ENCODE results near the gene CHPF2. TPM values are rescaled to one million over a fixed set of nuclear protein-coding genes. Genes with fewer than 3 reads are reported as not detected.

Gene CHPF2
- total RNA-seq, 6 experiments from 2014 or later: 125 to 171 (median 138) TPM

DNA sequence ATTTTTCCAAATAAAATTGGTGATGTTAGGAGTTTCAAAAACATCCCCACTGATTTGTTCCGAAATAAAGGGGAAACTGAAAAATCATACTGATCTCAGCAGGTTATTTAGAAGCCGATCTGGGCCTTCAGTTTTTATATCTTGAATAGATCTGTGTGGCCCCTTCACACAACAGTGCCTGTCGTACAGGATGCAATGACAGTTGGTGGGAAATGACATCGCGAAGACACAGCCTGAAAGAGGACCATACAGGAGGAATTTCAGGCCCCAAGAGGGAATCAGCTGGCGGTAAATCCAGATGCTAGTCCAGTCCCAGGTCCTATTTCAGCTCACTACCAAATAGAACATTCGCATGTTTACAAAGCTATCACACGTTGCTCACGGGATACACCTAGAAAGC, 25.0 kb upstream of the CHPF2 start:
- no peaks in the 10 kb centered on the region for H3K9me3 Mint-ChIP-seq
- no peak overlapping the region for H3K4me3 Mint-ChIP-seq
- no peaks in the 10 kb centered on the region for H3K36me3 Mint-ChIP-seq (ENCODE audit: low read depth)
- no peak for DNase-seq
- H3K27ac Mint-ChIP-seq: no peak overlapping the region
- H3K4me1 Mint-ChIP-seq (ENCODE audit: low read depth): no peaks in the 10 kb centered on the region
- peaks cover 37% of the 10 kb centered on the region for H3K27me3 Mint-ChIP-seq (ENCODE audit: insufficient read depth)
- TF ChIP-seq, protein P1, sequence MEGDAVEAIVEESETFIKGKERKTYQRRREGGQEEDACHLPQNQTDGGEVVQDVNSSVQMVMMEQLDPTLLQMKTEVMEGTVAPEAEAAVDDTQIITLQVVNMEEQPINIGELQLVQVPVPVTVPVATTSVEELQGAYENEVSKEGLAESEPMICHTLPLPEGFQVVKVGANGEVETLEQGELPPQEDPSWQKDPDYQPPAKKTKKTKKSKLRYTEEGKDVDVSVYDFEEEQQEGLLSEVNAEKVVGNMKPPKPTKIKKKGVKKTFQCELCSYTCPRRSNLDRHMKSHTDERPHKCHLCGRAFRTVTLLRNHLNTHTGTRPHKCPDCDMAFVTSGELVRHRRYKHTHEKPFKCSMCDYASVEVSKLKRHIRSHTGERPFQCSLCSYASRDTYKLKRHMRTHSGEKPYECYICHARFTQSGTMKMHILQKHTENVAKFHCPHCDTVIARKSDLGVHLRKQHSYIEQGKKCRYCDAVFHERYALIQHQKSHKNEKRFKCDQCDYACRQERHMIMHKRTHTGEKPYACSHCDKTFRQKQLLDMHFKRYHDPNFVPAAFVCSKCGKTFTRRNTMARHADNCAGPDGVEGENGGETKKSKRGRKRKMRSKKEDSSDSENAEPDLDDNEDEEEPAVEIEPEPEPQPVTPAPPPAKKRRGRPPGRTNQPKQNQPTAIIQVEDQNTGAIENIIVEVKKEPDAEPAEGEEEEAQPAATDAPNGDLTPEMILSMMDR (IDR thresholded peaks at IDR 0.05): no peak

DNA sequence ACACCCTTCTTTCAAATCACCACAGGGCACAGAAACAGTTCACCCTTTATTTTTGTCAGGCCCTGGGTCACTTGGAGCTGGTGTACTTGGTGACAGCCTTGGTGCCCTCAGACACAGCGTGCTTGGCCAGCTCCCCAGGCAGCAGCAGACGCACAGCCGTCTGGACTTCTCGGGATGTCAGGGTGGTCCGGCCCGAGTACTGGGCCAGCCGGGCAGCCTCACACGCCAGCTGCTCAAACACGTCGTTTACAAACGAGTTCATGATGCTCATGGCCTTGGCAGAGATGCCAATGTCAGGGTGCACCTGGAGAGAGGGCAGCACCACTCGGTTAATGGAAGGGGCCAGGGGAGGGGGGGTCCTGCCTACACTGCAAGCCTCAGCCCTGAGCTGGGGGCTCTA, 24.5 kb upstream of the CHPF2 start:
- H3K27me3 Mint-ChIP-seq (ENCODE audit: insufficient read depth): peaks cover 32% of the 10 kb centered on the region
- H3K36me3 Mint-ChIP-seq (ENCODE audit: low read depth): no peaks in the 10 kb centered on the region
- TF ChIP-seq, protein P1 (IDR thresholded peaks at IDR 0.05): no peak
- no peaks in the 10 kb centered on the region for H3K4me1 Mint-ChIP-seq (ENCODE audit: low read depth)
- H3K4me3 Mint-ChIP-seq: no peak overlapping the region
- no peak for DNase-seq
- no peaks in the 10 kb centered on the region for H3K9me3 Mint-ChIP-seq
- no peak overlapping the region for H3K27ac Mint-ChIP-seq

DNA sequence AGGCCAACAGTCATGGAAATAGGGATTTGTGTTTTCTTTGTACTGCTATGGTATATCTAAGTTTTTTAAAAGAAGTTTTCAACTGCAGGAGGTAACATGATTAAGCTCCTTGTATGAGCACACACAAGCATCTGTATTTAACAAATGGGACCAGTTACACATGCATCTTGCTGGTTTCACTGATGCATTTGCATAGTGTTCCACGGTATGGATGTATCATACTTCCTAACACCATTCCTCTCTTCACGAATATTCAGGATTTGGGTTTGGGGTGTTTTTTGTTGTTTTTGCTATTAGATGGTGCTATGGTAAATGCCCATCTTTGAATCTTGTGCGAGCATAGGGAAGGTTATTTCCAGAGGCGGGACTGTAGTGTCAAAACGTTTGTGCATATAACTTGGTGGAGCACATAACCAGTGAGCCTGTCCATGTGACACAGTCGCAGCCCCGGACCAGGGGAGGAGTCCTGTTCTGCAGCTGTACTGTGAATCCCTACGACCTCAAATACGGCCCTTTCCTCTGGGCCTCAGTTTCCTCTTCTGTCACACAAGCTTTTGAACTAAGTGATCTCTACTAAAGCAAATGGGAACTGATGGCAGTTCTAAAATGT, 23.9 kb upstream of the CHPF2 start:
- Mint-ChIP-seq H3K36me3 (ENCODE audit: low read depth) (peaks cover 5% of the 10 kb centered on the region; the same call in 1 of the 2 replicates), H3K4me3 (no peak overlapping the region), H3K27ac (no peak overlapping the region), H3K9me3 (no peaks in the 10 kb centered on the region), H3K4me1 (ENCODE audit: low read depth) (no peaks in the 10 kb centered on the region), H3K27me3 (ENCODE audit: insufficient read depth) (peaks cover 27% of the 10 kb centered on the region)
- TF ChIP-seq, protein P1 (IDR thresholded peaks at IDR 0.05): no peak
- no peak for DNase-seq

DNA sequence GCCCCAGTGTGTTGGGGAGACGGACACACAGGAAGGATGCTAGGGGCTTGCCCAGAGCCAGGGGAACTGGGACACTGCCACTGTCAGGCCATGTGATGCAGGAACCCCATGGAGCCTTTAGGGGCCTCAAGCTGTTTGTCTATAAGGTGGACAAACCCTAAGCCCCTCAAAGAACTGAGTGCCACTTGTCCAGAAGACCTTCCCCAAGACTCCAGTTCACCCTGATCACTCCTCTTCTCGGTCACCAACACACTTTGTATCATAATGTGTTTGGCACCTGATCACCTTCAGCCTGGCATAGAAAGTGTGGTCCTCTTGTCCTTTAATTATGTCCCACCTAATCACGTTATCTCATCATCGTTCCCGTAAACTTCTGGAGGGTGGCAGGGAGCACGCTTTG, 22.7 kb upstream of the CHPF2 start:
- DNase-seq: no peak
- Mint-ChIP-seq H3K9me3 (no peaks in the 10 kb centered on the region), H3K36me3 (ENCODE audit: low read depth) (peaks cover 6% of the 10 kb centered on the region; the same call in 1 of the 2 replicates), H3K27ac (no peak overlapping the region), H3K4me1 (ENCODE audit: low read depth) (no peaks in the 10 kb centered on the region), H3K4me3 (no peak overlapping the region), H3K27me3 (ENCODE audit: insufficient read depth) (peaks cover 21% of the 10 kb centered on the region)
- TF ChIP-seq, protein P1 (IDR thresholded peaks at IDR 0.05): no peak

DNA sequence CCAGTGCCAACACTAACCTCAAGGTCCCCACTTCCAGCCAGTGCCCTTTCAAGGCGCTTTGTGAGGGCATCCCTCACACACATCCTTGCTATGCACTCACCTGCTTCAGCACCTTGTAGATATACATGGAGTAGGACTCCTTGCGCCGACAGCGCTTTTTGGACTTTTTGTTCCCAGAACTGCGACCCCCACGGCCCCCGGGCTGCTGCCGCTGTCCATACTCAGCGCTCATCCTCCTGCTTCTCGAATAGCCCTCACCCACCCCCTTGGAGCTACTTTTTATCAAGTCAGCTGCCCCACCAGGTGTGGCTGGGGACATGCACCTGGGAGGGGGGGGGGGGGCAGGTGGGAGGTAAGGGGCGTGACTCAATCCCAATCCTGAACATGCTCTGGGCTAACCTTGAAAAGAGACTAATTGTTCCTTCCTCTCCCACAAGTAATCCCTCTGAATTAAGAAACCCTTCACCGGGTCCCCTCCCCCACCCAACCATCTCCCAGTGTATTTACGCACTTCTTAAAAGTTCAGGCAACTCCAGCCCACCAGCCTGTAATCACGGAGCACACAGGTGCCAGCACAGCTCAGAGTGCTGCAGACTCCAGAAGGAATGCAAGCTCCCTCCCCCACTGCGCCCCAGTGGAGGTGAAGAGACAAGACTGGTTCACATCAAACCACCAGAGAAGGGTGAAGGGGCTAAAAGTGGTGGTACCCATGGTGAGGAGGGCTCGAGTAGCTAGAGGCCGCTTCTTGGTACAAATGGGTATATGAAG, 22.0 kb upstream of the CHPF2 start, which contains the start of gene H2BK1:
Gene H2BK1 (minus strand): TSS at position 402 of the 768 bp plus-strand sequence. CDS start 170 bp downstream, at position 232.
- Mint-ChIP-seq H3K27me3 (ENCODE audit: insufficient read depth) (peaks cover 16% of the 10 kb centered on the region), H3K36me3 (ENCODE audit: low read depth) (peaks cover 11% of the 10 kb centered on the region), H3K27ac (no peak within 1 kb of the TSS), H3K9me3 (no peaks in the 10 kb centered on the region), H3K4me1 (ENCODE audit: low read depth) (no peaks in the 10 kb centered on the region), H3K4me3 (no peak within 1 kb of the TSS)
- TF ChIP-seq, protein P1 (IDR thresholded peaks at IDR 0.05): no peak
- DNase-seq: no peak

All from HFFc6 (cell line).